GM18858 (cell line): ENCODE measurements around the gene SPATA16.
"Not testable (repeated sequence)": the region's sequence is repeated elsewhere in the genome, so short reads cannot be mapped to it uniquely, and the experiment has no call there.

Source experiments
- ATAC-seq: cut with Tn5 transposase; IDR thresholded peaks from one replicate; pipeline ENCODE4 v1.9.1; 2021; ENCODE audit not compliant: unreplicated experiment

SPATA16 gene

GRCh38 chr3:172892158-172892557 lies 248.9 kb downstream of the SPATA16 start:
- ATAC-seq = no peak

DNA sequence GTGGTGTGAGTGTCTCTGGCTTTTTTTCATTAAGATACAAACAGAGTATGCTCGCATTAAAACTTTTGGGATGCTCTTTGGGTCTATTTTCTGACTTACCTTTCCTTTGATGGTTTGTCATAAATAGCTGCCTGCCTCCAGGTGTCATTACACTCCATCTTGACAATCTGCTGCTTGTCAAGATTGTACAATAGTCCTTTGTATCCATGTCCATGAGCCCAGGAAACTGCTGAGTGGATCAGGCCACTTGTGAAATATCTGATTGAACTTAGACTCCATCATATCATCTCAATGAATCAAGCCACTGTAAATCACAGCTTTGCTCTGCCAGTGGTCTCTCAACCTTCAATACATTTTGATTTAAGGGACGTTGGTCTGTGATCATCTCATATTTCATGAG lies 255.3 kb downstream of the SPATA16 start:
- ATAC-seq = no peak

DNA sequence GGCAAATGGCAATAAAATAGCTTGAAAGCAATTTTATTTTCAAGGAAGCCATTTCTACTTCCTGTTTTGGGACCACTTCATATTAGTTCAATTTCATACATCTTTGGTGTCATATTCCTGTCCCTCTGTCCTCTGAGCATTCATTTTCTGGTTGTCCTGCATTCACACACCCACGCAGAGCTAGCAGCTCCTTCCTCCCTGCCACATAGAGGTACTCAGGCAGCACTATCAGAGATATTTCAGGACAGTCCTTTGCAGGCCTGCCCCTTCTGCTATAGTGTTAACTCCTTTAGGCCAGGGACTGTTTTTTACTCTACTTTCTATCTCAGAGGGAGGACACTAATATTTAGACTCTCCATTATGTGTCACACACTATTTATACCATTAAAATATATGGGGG lies 258.5 kb downstream of the SPATA16 start:
- ATAC-seq = no peak

GRCh38 chr3:172879381-172879780 lies 261.7 kb downstream of the SPATA16 start:
- not testable (repeated sequence) for ATAC-seq

DNA sequence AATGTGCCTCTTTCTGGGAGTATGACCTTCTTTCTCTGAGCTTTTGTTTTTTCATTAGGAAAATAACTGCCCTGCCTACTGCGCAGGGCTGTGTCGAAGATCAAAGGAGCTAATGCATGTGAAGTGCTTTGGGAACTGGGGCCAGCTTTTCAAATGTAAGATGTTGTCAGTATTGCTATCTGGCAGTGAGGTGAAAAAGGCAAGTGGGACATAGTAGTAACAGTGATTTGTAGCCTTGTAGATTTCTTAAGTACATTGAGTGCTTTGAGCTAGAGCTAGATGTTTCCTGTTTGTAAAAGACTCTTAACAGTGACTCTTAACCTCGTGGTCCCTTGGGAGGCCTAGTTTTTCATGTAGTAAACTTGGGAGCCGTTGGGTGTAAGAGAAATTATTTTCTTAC lies 264.0 kb downstream of the SPATA16 start:
- no peak for ATAC-seq

GRCh38 chr3:172876297-172876696 lies 264.7 kb downstream of the SPATA16 start:
- no peak for ATAC-seq

GRCh38 chr3:172875039-172875438 lies 266.0 kb downstream of the SPATA16 start:
- ATAC-seq = no peak

GRCh38 chr3:172869784-172870518 lies 271.1 kb downstream of the SPATA16 start:
- ATAC-seq = no peak

DNA sequence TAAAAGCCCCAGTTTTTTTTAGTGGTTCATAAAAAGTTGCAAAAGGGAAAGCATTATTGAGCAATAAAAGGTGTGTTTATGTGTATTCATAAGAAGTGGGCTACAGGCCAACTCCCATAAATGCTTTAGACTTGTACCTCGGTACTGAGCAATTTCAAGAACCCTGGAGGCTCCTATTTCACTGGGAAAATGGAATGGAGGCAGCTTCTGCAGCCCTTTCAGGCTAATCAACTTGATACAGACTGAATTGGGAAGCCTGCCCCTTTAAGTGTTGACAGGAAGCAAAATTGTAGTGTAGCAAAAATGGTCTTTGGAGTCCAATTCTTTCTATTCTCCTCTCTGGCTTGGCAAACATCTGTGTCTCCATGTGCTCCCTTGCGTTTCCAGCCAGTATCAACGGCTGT lies 271.7 kb downstream of the SPATA16 start:
- ATAC-seq = no peak

- no peak for ATAC-seq
Measured at GRCh38 chr3:172868582-172869200, 272.3 kb downstream of the SPATA16 start.

- not testable (repeated sequence) for ATAC-seq
Measured at GRCh38 chr3:172866726-172867350, 274.2 kb downstream of the SPATA16 start.

DNA sequence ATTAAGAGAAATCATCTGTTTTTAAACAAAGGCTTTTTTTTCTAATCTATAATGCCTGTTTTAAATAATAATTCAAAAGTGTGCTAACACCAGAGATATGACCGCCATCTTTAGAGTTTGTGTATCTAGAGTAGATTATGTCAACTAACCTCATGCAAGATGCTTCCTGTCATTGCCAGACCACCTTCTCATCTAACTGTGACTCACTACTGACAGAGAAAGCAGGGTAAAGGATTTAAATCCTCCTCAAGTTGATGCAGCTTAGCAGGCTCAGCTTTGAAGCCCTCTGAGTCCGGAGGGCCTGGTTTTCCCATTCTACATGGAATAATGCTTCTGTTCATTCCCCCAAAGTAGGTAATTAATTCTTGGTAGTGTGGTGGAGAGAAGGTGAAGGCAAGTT lies 282.0 kb downstream of the SPATA16 start:
- ATAC-seq = no peak

- ATAC-seq = no peak
Measured at GRCh38 chr3:172856795-172857742, 284.0 kb downstream of the SPATA16 start.

DNA sequence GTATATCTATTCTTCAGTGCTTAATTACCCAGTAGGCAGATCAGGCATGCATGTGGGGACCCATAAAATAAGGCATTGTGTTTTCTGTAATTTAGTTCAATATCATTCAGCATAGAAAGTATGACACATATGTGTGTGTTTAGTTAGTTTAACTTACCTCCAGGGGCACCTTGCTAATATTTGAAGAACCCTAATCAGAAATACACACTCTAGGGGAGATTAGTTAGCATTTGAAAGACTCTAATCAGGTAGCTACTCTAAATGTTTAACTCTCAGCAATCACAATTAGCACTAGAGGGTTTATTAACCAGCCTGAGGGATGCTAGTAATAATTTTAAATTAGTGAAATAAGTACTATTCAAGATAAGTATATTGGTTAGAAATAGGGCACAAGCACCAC lies 286.0 kb downstream of the SPATA16 start:
- no peak for ATAC-seq

DNA sequence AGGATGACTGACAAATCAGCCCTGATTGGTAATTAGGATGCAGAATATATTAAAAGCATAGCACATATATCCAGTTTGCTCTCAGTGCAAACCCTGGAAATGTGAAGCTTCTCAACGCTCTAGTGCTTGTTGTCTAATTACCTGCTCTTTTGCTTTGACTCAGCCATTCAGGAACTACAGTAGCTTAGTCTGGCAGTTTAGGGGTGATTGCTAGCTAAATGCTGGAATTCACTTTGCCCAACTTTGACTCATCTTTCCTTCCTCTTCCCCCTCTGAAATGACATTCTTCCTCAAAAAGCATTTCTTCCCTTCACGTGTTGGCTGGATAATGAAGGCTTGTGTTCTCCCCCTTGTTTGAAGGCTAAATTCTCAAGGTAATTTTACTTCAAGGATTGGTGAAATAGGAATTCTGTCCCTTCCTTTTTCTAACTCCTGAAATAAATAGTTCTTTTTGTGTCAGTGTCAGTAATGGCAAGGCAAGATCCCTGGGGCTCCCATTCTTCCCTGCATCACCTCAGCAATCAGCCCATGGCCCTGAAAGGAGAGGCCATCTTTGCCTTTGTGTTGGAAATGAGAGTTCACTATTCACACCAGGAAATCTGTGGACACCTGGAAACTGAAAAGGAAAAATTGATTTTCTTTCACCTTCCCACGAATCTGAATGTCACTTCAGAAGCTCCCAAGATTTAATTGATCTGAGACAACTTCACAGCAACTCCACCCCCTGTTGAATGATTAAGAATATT lies 286.9 kb downstream of the SPATA16 start:
- no peak for ATAC-seq

DNA sequence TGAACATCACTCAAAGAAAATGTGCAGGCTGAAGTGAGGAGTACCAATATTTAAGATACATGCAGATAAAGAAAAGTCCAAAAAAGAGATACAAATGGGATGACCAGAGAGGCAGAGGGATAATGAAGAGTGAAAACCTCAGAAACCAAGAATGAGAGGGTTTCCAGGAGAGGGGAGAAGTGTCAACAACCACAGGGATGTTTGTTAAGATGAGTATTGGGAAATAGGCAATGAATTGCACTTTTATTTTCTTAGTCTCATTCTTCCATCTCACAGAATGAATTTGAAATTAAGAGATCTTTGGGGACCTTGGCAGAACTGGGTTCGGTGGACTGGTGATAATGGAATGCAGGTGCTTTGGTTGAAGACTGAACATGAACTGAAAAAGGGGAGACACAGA lies 288.0 kb downstream of the SPATA16 start:
- ATAC-seq = no peak

DNA sequence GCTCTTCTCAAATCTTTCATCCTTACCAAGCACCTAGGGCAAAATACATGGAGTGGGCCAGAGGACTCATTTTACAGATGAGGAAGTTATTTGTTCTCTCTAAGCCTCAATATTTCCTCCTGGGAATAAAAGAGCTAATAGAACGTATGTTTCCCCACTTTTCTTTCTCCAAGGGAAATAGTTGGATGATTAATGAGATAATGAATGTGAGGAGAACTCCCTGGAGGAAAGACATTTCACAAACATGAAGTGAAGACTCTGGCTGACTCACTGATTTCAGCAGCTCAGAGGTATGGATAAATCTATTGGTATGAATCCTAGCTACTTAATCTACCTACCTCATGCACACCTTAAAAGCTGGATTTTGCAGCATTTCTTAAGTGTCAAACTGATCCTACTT lies 292.1 kb downstream of the SPATA16 start:
- no peak for ATAC-seq

DNA sequence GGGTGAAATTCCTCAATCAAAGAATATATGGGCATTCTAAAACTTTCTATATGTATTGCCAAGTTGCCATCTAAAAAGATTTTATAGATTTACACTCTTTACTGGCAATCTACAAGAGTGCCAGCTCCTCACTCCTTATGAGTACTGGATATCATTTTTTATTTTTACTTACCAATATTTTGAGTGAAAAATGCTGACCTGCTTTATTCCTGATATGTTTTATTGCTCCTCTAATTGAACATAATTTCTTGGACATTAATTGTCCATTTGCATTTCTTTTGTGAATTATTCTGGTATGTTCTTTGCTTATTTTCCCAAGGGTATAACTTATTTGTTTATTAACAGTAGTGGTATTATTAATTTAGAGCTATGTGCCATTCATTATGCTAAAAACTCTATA lies 293.7 kb downstream of the SPATA16 start:
- ATAC-seq = no peak

- ATAC-seq = no peak
Measured at GRCh38 chr3:172846706-172847105, 294.3 kb downstream of the SPATA16 start.

DNA sequence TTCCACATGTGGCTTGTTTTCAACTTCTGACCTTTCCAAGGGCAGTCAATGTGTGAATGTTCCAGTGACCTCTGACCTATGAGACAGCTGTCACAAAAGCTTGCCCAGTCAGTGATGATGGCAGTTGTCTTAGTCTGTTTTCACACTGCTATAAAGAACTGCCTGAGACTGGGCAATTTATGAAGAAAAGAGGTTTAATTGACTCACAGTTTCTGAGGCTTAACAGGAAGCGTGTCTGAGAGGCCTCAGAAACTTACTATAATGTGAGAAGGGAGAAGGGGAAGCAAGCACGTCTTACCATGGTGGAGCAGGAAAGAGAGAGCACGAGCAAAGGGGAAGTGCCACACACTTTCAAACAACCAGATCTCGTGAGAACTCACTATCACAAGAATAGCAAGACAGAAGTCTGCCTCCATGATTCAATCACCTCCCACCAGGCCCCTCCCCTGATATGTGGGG lies 294.9 kb downstream of the SPATA16 start:
- ATAC-seq = peak; percentile 78
